NT2/D1 (cell line): ENCODE measurements around the gene KIZ.

Source experiments
- YY1 ChIP-seq: IDR thresholded peaks from 2 replicates; pipeline ENCODE4 v1.6.1; 2011; ENCODE audit not compliant: insufficient read length, insufficient read depth
- ZNF274 ChIP-seq: IDR thresholded peaks from 2 replicates; pipeline ENCODE4 v1.6.1; 2011; ENCODE audit warnings: mild to moderate bottlenecking, low read depth, low read length

DNA sequence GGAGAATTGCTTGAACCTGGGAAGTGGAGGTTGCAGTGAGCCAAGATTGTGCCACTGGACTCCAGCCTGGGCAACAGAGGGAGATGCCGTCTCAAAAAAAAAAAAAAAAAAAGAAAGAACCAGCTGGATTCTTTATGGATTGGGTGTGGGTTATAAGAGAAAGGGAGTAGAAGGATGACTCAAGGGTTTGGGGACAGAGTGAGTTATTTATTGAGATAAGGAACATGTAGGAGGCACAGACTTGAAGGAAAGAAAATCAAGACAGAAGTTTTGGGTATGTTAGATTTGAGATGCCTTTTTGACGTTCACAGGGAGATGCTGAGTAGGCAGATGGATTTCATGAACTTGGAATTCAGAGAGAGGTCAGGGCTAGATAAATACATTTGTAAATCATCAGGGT lies 47.6 kb downstream of the KIZ start:
- no peak for TF ChIP-seq YY1
- no peak for TF ChIP-seq ZNF274
